KOPT-K1 (cell line): Measurements from ENCODE around the gene GNRHR.
"Not testable (repeated sequence)": the region's sequence is repeated elsewhere in the genome, so short reads cannot be mapped to it uniquely, and the experiment has no call there.

Source experiments
- H3K27ac ChIP-seq: fragments of 200-600 bp; sonication (generic); 2 replicates; pipeline ENCODE4 v1.5.1; 2016; ENCODE audit warnings: antibody characterized with exemption, mild to moderate bottlenecking, low read depth, low read length; ENCODE audit not compliant: poor library complexity, severe bottlenecking
- H3K36me3 ChIP-seq: fragments of 200-600 bp; sonication (generic); 2 replicates; pipeline ENCODE4 v1.5.1; 2017; ENCODE audit warnings: antibody characterized with exemption, mild to moderate bottlenecking, low read length, moderate library complexity; ENCODE audit not compliant: insufficient read depth
- H3K9me3 ChIP-seq: fragments of 200-600 bp; sonication (generic); 2 replicates; pipeline ENCODE4 v1.5.1; 2017; ENCODE audit warnings: antibody characterized with exemption, low read length, mild to moderate bottlenecking; ENCODE audit not compliant: insufficient read depth, poor library complexity, severe bottlenecking

Gene GNRHR, protein sequence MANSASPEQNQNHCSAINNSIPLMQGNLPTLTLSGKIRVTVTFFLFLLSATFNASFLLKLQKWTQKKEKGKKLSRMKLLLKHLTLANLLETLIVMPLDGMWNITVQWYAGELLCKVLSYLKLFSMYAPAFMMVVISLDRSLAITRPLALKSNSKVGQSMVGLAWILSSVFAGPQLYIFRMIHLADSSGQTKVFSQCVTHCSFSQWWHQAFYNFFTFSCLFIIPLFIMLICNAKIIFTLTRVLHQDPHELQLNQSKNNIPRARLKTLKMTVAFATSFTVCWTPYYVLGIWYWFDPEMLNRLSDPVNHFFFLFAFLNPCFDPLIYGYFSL

DNA sequence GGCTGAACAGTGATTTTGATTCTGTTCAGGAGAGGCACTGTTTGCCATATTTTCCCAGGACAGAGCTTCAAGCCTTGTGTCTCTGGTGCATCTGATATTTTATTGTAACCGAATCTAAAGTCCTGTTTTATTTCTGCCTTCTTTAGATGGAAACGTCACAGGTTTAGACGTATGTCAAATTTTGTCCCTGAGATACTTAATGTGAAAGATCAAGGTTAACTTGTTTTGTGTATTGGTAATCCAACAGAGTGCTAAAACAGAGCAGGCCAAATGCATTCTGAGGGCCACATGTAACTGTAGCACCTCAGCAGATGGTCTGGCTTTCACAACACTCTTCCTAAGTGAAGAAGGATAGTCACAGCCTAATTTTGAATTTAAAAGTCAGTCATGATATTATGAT is at the start of gene GNRHR:
TSS of gene GNRHR (minus strand) at position 101 of the 400 bp plus-strand sequence. CDS start at position 48, 53 bp downstream.
- Histone ChIP-seq H3K36me3 (no peaks in the 10 kb centered on the region), H3K27ac (no peak within 1 kb of the TSS), H3K9me3 (no peaks in the 10 kb centered on the region)

DNA sequence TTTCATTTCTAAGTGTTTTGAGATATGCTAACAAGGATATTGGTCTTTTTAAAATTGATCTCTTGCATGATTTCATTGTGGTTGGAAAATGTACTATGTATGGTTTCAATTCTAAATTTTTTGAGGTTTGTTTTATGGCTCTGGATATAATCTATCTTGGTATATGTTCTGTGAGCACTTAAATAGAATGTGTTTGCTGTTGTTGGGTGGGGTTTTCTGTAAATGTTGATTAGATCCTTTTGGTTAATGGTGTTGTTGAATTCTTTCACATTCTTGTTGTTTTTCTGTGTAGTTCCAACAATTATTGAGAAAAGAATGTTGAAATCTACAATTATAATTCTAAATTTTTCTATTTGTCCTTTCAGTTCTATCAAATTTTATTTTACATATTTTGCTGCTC is 42.6 kb upstream of the GNRHR start:
- Histone ChIP-seq H3K27ac (no peak overlapping the region), H3K36me3 (no peaks in the 10 kb centered on the region), H3K9me3 (no peaks in the 10 kb centered on the region)

DNA sequence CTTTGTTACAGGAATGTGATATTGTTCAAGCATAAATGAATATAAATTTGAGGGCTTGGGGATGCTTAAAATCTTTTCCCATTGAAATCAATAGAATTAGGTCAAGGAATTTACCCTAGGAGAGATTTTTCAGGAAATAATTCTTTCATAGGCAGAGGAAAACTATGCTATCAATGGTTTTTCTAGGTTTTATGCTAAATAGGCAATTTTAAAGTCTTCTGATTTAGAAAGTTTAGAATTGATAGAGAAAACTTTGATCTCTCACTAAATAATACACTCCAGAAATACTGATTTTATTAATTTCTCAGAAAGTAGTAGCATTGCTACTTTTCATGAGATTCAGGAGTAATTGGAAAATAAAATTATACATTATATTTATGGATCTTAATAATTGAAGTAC is 36.5 kb upstream of the GNRHR start:
- H3K9me3 ChIP-seq, result no peaks in the 10 kb centered on the region

DNA sequence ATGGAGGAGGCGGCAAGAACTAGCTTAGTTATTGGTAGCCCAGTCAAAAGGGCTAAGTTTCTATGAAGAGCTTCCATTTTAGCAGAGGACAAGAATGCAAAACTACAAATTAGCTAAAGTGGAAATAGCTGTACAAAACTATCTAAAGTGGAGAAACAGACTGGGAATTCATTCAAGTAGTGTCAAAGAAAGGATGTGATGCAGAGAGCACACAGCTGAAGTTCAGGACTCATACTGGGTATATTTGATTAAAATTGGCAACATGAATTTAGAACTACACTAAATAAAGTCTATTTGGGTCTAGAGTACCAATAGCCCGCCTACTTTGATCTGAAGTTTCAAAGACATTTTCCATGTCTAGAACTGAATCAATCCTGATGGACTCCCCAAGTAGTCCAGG is 33.1 kb upstream of the GNRHR start:
- Histone ChIP-seq H3K27ac (no peak overlapping the region), H3K36me3 (no peaks in the 10 kb centered on the region), H3K9me3 (no peaks in the 10 kb centered on the region)

More for the DNA sequence above, 36.5 kb upstream of the GNRHR start:
- H3K27ac ChIP-seq, result no peak overlapping the region
- no peaks in the 10 kb centered on the region for H3K36me3 ChIP-seq

DNA sequence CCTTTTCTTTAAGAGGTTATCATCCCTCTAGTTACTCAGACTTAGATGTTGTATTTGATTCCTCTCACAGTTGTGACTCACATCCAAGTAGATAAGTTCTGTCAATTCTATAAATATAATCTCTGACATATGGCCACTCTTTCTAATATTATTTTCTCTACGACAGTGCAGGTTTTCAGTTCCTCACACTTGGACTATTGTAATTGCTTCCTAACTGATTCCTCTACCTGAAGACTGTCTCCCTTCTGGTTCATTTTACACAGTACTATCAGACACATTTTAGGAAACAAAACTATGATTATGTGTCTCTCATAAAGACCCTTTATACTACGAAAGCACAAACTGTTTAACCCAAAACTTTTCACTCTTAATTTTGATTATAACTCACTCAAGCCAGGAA is 31.3 kb upstream of the GNRHR start:
- H3K36me3 ChIP-seq, result no peaks in the 10 kb centered on the region
- no peak overlapping the region for H3K27ac ChIP-seq
- H3K9me3 ChIP-seq, result no peaks in the 10 kb centered on the region

DNA sequence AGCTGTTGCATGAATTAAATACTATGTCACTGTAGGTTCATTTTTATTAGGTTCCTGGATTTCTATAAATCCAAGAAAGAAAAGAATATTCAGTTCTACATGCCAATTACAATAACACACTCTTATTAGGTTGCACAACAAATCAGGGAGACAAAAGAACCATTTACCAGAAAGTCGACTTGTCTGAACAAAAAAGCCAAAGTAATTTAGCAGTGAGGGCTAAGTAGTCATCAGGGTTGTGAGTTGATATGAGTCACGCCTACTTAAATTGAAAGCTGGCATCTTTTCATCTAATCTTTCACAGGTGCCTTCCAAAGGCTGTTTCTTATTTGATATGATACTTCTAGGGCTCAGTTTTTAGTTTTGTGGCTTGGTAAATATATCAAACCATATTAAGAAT is 25.4 kb upstream of the GNRHR start:
- no peak overlapping the region for H3K27ac ChIP-seq
- no peaks in the 10 kb centered on the region for H3K36me3 ChIP-seq
- H3K9me3 ChIP-seq, result no peaks in the 10 kb centered on the region

DNA sequence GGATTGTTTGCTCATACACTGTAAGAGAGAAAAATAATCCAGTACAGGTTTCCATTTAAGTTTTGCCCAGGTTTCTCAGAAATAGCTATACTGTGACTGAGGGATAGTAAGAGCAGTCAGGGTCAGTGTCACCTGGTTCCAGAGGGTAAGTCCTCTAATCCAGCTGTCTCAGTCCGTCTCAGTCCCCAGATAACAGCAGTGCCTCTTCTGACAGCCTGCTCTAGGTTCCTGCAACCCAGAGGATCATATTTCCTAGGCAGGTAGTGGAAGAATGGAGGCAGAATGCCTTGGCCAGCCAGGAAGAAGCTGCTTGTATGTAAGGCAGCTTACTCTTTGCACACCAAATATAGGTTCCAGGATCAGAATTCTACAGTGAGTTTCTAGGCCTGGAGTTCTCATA is 22.6 kb upstream of the GNRHR start:
- Histone ChIP-seq H3K36me3 (no peaks in the 10 kb centered on the region), H3K27ac (no peak overlapping the region), H3K9me3 (no peaks in the 10 kb centered on the region)

DNA sequence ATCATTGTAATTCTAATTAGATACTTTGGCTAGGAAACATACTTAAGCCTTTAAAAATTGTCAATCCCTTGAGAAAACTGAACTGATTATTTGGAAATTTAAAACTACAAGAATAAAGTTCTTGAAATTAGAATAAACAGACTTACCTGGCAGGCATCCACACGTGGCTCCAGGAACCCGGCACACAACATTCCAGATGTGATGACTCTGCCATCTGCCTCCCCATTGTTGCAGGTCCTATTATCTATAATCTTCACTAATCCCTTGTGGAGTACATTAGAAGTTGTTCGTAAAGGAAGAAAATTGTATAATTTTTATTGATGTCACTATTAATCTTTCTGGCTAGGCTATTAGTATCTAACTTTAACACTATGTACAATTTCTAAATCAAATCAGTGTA is 16.2 kb upstream of the GNRHR start:
- H3K27ac ChIP-seq, result no peak overlapping the region
- H3K9me3 ChIP-seq, result no peaks in the 10 kb centered on the region
- H3K36me3 ChIP-seq, result no peaks in the 10 kb centered on the region

DNA sequence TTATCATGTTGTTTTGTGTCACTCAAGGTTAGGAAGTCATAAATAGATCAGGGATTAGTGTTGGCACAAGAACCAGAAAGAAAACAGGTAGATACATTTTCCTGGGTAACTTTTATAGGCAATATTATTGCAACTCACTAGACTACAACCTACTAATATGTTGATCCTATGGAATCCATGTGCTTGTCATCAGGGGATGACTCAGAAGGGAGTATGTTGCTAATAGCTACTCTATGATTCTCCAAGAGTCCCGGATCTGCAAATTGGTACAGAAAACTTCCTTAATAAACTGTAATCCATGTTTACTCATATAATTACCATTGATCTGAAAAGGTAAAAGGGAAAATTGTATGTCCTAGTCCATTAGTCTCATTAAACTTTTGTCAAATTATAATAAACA is 11.7 kb upstream of the GNRHR start:
- Histone ChIP-seq H3K27ac (no peak overlapping the region), H3K9me3 (no peaks in the 10 kb centered on the region), H3K36me3 (no peaks in the 10 kb centered on the region)

DNA sequence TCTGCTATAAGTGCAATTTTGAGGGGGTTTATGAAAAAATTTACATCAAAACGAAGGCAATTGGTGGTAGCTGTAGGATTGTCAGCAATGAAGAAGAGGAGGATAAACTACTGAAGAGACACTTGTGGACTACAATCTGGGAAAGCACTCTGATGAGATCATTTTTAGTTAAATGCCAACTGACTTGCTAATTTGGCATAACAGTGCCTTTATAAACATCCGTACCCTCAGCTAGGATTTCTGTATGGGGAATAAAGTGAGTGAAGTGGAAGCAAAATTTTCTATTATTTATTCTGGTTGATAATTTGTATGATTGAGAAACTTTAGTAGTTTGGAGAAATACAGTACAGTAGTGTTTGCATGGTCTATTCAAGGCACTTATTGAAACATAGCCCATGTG is 11.2 kb upstream of the GNRHR start:
- Histone ChIP-seq H3K27ac (no peak overlapping the region), H3K9me3 (no peaks in the 10 kb centered on the region), H3K36me3 (no peaks in the 10 kb centered on the region)

DNA sequence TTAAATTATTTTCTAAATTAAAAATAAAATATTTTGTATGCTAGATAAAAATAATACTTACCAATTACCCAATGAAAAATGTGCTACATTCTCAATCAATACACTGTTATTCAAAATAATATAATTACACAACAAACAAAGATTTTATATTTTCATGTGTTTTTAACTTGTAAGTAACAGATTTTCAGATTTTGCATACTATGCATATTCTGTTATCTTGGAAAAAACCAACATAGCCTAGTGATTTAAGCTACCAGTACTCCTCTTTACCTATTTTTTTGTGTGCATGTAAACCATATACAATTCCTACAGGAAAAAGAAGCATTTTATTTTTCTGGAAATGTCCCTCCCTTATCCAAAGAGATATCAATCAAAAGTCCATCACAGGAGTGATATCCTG is 10.0 kb upstream of the GNRHR start:
- no peaks in the 10 kb centered on the region for H3K36me3 ChIP-seq
- H3K27ac ChIP-seq, result no peak overlapping the region
- H3K9me3 ChIP-seq, result no peaks in the 10 kb centered on the region

DNA sequence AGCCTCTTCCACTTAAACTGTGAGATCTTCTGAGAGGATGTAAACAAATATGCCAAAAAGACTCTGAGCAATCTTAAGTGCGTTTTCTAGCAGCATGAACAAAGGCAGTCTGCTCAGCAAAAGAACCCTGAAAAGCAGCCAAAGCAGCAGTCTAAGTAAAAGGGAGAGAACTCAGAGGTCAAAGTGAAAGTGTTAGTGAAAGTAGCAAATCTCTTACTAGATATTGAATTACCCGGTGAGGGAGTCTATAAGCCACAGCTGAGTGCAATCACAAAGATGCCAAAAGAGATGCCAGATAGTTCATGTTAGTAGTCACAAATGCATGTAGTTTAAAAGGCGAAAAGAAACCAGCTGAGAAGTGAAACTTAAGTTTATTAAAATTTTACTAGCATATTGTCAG is 7.9 kb upstream of the GNRHR start:
- Histone ChIP-seq H3K36me3 (no peaks in the 10 kb centered on the region), H3K9me3 (no peaks in the 10 kb centered on the region), H3K27ac (no peak overlapping the region)

DNA sequence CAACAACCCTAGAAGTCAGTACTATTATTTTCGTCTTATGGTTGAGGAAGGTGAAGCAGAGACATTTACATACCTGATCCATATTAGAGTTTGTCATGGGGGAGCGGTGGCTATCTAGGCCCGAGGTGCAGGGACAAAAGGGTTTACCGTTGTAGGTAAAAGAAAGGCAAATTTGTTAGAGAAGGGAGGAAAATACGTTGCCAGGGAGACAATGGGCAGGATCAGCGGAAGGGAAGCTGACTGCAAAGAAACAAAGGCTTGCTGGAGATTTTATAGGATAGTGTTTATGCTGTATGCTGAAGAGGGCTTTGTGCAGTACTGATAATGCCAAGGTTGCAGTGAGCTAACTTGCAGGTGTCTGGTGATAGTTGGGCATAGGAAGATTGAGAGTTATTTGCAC is 2.8 kb upstream of the GNRHR start:
- not testable (repeated sequence) for H3K27ac ChIP-seq, H3K36me3 ChIP-seq, H3K9me3 ChIP-seq

DNA sequence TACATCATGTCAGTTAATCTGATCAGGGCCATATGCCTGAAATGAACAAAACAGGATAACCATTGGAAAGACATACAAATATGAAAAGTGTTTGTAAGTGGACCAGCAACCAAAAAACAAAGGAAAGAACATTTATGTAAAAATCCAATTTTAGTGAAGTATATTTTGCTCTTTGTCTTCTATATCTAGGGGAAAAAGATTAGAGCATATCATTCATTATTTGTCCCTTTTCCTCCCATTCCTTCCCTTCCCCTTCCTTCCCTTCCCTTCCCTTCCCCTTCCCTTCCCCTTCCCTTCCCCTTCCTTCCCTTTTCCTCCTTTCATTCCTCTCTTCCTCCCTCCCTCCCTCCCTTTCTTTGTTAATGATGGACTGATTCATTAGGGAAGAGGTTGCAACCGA is 1.8 kb upstream of the GNRHR start:
- Histone ChIP-seq H3K27ac (no peak overlapping the region), H3K9me3 (no peaks in the 10 kb centered on the region), H3K36me3 (no peaks in the 10 kb centered on the region)

DNA sequence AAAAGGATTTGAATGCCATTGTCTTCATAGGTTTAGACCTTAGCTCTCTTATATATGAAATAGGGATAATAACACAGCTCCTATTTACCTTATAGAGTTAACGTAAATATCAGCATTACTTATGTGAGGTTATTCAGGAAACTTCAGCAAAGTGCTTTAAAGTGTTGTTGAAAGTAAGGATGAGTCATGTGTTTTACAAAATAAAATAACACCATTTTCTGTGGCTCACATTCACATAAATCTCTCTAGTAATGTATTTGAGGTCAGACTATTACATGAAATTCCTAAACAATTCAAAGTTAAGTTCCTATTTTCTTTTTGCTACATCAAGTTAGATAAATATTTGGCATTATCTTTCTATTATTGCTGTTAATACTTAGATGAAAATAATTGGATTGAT is 2.9 kb downstream of the GNRHR start:
- no peaks in the 10 kb centered on the region for H3K36me3 ChIP-seq
- H3K9me3 ChIP-seq, result no peaks in the 10 kb centered on the region
- no peak overlapping the region for H3K27ac ChIP-seq

DNA sequence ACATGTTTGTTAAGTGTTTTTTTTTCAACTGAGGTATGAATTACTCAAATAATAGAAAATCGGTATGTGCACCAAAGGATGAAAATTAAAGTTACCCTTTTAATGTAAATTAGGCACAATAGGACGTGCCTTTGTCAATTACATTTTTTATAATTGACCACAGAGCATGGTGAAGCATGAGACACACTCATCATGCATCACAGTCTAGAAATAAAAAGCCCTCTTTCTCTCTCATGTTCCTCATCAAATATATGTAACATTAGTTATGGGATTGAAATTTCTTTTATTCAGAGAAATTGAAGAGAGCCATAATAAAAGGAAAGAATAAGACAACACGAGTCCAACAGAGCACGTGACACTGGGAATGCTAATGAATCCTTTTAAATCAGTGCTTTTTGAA is 3.5 kb downstream of the GNRHR start:
- no peak overlapping the region for H3K27ac ChIP-seq
- no peaks in the 10 kb centered on the region for H3K36me3 ChIP-seq
- H3K9me3 ChIP-seq, result no peaks in the 10 kb centered on the region
